Measurements from ENCODE around the gene ITPR1.
"Not testable (repeated sequence)": the region's sequence is repeated elsewhere in the genome, so short reads cannot be mapped to it uniquely, and the experiment has no call there.

Gene ITPR1
- total RNA-seq, result 141 to 159 reads per million in 2 donors

GRCh38 chr3:4493014-4493940 lies at the start of gene ITPR1:
Gene ITPR1 (plus strand): TSS chr3:4493348. CDS start chr3:4516492, 23,144 bp downstream.
- peak; percentile 97 for DNase-seq

- DNase-seq, result no peak
These were observed 45.7 kb upstream of the ITPR1 start for GRCh38 chr3:4447295-4447999.

GRCh38 chr3:4448187-4448586 lies 45.0 kb upstream of the ITPR1 start:
- no peak for DNase-seq

GRCh38 chr3:4449043-4449805 lies 43.9 kb upstream of the ITPR1 start:
- DNase-seq, result no peak

GRCh38 chr3:4454142-4454541 lies 39.0 kb upstream of the ITPR1 start:
- DNase-seq, result no peak

GRCh38 chr3:4456780-4457179 lies 36.4 kb upstream of the ITPR1 start:
- DNase-seq, result not testable (repeated sequence)

GRCh38 chr3:4458961-4459360 lies 34.2 kb upstream of the ITPR1 start:
- DNase-seq, result no peak

GRCh38 chr3:4460334-4460733 lies 32.8 kb upstream of the ITPR1 start:
- no peak for DNase-seq

GRCh38 chr3:4461468-4462090 lies 31.6 kb upstream of the ITPR1 start:
- DNase-seq, result no peak

- no peak for DNase-seq
These were observed 30.6 kb upstream of the ITPR1 start for GRCh38 chr3:4462369-4463040.

- DNase-seq, result no peak
These were observed 28.6 kb upstream of the ITPR1 start for GRCh38 chr3:4464576-4464975.

- DNase-seq, result peak; percentile 62
These were observed 26.2 kb upstream of the ITPR1 start, which contains the start of gene SUMF1 for GRCh38 chr3:4466741-4467521. Gene SUMF1 (minus strand): TSS chr3:4467269. CDS start chr3:4467245, 24 bp downstream.

GRCh38 chr3:4467522-4467867 lies 25.7 kb upstream of the ITPR1 start:
- no peak for DNase-seq

GRCh38 chr3:4471907-4472306 lies 21.2 kb upstream of the ITPR1 start:
- DNase-seq, result no peak

- no peak for DNase-seq
These were observed 20.8 kb upstream of the ITPR1 start for GRCh38 chr3:4472312-4472711.

- DNase-seq, result no peak
These were observed 20.4 kb upstream of the ITPR1 start for GRCh38 chr3:4472766-4473165.

- DNase-seq, result no peak
These were observed 18.3 kb upstream of the ITPR1 start for GRCh38 chr3:4474683-4475490.

- DNase-seq, result no peak
These were observed 17.3 kb upstream of the ITPR1 start for GRCh38 chr3:4475804-4476203.

GRCh38 chr3:4476496-4476895 lies 16.7 kb upstream of the ITPR1 start:
- DNase-seq, result no peak

GRCh38 chr3:4478261-4478660 lies 14.9 kb upstream of the ITPR1 start:
- no peak for DNase-seq
